Activated CD8-positive, alpha-beta T cell treated with anti-CD3 and anti-CD28 coated beads for 36 hours (primary cell): ENCODE results near the gene NUB1. TPM values are rescaled to one million over a fixed set of nuclear protein-coding genes. Genes with fewer than 3 reads are reported as not detected.

Experiments
- ATAC-seq: fragments of 200-7000 bp; cut with Tn5 transposase; one replicate; pipeline ENCODE4 v1.10.0; 2021; ENCODE audit warnings: mild to moderate bottlenecking, moderate library complexity
- CTCF ChIA-PET: fragments of 350-600 bp; sonication (Branson Sonifier 250); formaldehyde crosslinking; loops from one replicate; lab custom pipeline; 2021; ENCODE audit warnings: antibody characterized with exemption; lab: Charles Lee
- POLR2A ChIA-PET: fragments of 350-600 bp; sonication (Branson Sonifier 250); formaldehyde crosslinking; loops from one replicate; lab custom pipeline; 2021; ENCODE audit warnings: antibody characterized with exemption; lab: Charles Lee
- DNase-seq: peaks from one replicate; pipeline ENCODE4 v3.0.0-alpha.2; 2020
- H3K27ac Mint-ChIP-seq: one replicate; pipeline ENCODE4 v1.8.0; 2021; ENCODE audit warnings: mild to moderate bottlenecking, mixed read lengths
- H3K27me3 Mint-ChIP-seq: one replicate; pipeline ENCODE4 v1.8.0; 2021; ENCODE audit warnings: mixed read lengths
- H3K36me3 Mint-ChIP-seq: one replicate; pipeline ENCODE4 v1.8.0; 2021; ENCODE audit warnings: low read depth, mixed read lengths
- H3K4me1 Mint-ChIP-seq: one replicate; pipeline ENCODE4 v1.8.0; 2021; ENCODE audit warnings: low read depth, mixed read lengths
- H3K4me3 Mint-ChIP-seq: one replicate; pipeline ENCODE4 v1.8.0; 2021; ENCODE audit warnings: mild to moderate bottlenecking, moderate library complexity, mixed read lengths
- H3K9me3 Mint-ChIP-seq: one replicate; pipeline ENCODE4 v1.8.0; 2021; ENCODE audit warnings: mixed read lengths
- intact Hi-C: fragments of 100-400 bp; cut with micrococcal nuclease; formaldehyde crosslinking; loops from one replicate; pipeline ENCODE4 v1.10.0; 2022
- total RNA-seq, 2 experiments: library from RNA; stranded (reverse); gene quantifications; one replicate each; pipeline ENCODE4 v1.2.3, GENCODE V29; 2021
- TF ChIP-seq, protein P1 (sequence below): fragments of 200-600 bp; IDR thresholded peaks from one replicate; pipeline ENCODE4 v1.8.0; 2022; ENCODE audit warnings: antibody characterized with exemption, mild to moderate bottlenecking

NUB1 gene
- total RNA-seq, 2 experiments from 2014 or later: 41.0 to 42.5 TPM

DNA sequence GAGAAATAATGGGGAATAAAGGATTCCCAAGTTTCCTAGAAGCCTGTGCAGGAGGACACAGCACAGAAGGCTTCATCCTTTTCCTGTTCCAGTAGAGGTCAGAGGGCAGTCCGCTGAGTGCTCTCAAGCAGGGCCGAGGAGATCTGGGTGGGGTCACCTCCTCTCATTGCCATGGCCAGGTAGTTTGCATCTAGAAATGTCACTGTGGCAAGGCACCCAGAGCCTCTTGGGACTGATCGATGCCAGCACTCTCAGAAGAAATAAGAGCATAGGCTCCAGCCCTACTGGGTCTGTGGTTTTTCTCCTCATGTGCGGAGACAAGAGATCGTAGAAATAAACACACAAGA lies 7.9 kb downstream of the NUB1 start:
- TF ChIP-seq, protein P1, sequence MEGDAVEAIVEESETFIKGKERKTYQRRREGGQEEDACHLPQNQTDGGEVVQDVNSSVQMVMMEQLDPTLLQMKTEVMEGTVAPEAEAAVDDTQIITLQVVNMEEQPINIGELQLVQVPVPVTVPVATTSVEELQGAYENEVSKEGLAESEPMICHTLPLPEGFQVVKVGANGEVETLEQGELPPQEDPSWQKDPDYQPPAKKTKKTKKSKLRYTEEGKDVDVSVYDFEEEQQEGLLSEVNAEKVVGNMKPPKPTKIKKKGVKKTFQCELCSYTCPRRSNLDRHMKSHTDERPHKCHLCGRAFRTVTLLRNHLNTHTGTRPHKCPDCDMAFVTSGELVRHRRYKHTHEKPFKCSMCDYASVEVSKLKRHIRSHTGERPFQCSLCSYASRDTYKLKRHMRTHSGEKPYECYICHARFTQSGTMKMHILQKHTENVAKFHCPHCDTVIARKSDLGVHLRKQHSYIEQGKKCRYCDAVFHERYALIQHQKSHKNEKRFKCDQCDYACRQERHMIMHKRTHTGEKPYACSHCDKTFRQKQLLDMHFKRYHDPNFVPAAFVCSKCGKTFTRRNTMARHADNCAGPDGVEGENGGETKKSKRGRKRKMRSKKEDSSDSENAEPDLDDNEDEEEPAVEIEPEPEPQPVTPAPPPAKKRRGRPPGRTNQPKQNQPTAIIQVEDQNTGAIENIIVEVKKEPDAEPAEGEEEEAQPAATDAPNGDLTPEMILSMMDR: no peak
- Mint-ChIP-seq H3K4me3 (peak overlapping the region; percentile 72), H3K4me1 (peaks cover 57% of the 10 kb centered on the region), H3K27ac (peak overlapping the region; percentile 90), H3K9me3 (no peaks in the 10 kb centered on the region), H3K36me3 (peaks cover 39% of the 10 kb centered on the region), H3K27me3 (no peaks in the 10 kb centered on the region)
- POLR2A ChIA-PET: no interaction called here
- ATAC-seq: peak; percentile 46
- intact Hi-C loops: no loop called here
- CTCF ChIA-PET: interaction anchor here (0.9 to 8.9 kb wide), 9 partner anchors 9 to 99 kb away, joined by 3 to 226 read pairs (median 26); partner anchors contain the start of gene NUB1
- DNase-seq: no peak

DNA sequence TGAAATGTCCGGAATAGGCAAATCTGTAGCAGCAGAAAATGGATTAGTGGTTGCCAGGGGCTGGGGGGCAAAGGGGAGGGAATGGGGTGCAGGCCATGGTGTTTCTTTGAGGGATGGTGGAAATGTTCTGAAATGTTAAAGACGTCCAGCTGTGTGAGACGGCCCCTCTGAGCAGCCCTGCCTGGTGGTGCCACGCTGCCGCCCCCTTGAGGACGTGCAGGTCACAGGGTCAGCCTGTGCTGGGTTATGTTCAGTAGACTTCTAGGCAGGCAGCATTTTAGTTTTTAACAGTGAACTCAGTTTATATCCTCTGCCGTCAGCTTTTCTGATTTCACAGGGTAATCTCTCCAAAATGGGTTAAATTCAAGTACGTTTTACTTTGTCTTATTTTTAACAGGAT lies 9.4 kb downstream of the NUB1 start:
- intact Hi-C loops: no loop called here
- ATAC-seq (no peak), DNase-seq (peak; percentile 75)
- H3K27me3 Mint-ChIP-seq: no peaks in the 10 kb centered on the region
- peak overlapping the region; percentile 52 for H3K4me3 Mint-ChIP-seq
- peaks cover 47% of the 10 kb centered on the region for H3K4me1 Mint-ChIP-seq
- no peaks in the 10 kb centered on the region for H3K9me3 Mint-ChIP-seq
- TF ChIP-seq, protein P1: no peak
- peaks cover 39% of the 10 kb centered on the region for H3K36me3 Mint-ChIP-seq
- H3K27ac Mint-ChIP-seq: peak overlapping the region; percentile 86
- ChIA-PET POLR2A (interaction anchor here (0.6 to 1.9 kb wide), 6 partner anchors 8 to 96 kb away, joined by 3 to 10 read pairs (median 4); partner anchors contain the start of gene NUB1), CTCF (interaction anchor here (0.8 to 8.9 kb wide), 25 partner anchors 9 to 409 kb away, joined by 3 to 226 read pairs (median 5); partner anchors contain the start of genes ABCF2, NUB1 and RHEB)

DNA sequence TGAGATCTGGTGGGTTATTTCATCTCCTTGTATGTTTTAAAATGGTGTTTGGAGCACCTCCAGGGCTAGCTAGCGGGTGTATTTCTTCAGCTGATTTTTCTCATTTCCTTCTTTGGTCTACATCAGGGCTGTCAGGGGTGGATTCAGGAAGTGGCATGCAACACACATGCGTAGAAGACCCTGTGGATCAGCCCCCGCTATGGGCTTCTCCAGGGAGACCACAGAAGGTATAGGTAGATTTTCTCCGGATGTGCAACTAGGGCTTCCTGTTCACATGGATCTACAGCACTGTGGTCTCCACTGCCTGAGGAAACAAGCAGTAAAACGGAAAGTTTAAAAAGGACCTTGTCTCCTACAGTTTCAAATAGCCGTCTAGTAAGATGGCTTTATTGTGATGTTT lies 10.4 kb downstream of the NUB1 start:
- H3K4me3 Mint-ChIP-seq: peak overlapping the region; percentile 52
- TF ChIP-seq, protein P1: no peak
- intact Hi-C loops: no loop called here
- ChIA-PET POLR2A (interaction anchor here (0.7 to 1.9 kb wide), 10 partner anchors 9 to 281 kb away, joined by 3 to 10 read pairs (median 4); partner anchors contain the start of gene NUB1), CTCF (interaction anchor here (1.0 to 8.9 kb wide), 25 partner anchors 8 to 408 kb away, joined by 3 to 226 read pairs (median 5); partner anchors contain the start of genes ABCF2, CHPF2 and NUB1)
- peak; percentile 79 for DNase-seq
- no peaks in the 10 kb centered on the region for H3K27me3 Mint-ChIP-seq
- H3K4me1 Mint-ChIP-seq: peaks cover 38% of the 10 kb centered on the region
- peaks cover 36% of the 10 kb centered on the region for H3K36me3 Mint-ChIP-seq
- H3K9me3 Mint-ChIP-seq: no peaks in the 10 kb centered on the region
- H3K27ac Mint-ChIP-seq: peak overlapping the region; percentile 86
- ATAC-seq: peak; percentile 57

DNA sequence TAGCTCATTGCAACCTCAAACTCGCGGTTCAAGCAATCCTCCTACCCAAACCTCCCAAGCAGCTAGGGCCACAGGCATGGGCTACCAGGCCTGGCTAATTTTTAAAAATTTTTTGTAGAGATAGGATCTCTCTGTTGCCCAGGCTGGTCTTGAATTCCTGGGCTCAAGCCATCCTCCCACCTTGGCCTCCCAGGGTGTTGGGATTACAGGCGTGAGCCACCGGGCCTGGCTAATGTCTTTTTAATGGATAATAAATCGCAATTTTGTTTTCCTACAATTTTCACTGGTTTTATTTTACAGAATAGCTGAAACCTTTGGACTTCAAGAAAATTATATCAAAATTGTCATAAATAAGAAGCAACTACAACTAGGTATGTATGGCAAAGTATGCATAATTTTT lies 10.9 kb downstream of the NUB1 start:
- no peak for ATAC-seq
- Mint-ChIP-seq H3K4me1 (peaks cover 38% of the 10 kb centered on the region), H3K4me3 (no peak overlapping the region)

More for the DNA sequence above, 10.9 kb downstream of the NUB1 start:
- Mint-ChIP-seq H3K27me3 (no peaks in the 10 kb centered on the region), H3K27ac (peak overlapping the region; percentile 86), H3K36me3 (peaks cover 36% of the 10 kb centered on the region), H3K9me3 (no peaks in the 10 kb centered on the region)
- TF ChIP-seq, protein P1: no peak
- CTCF ChIA-PET: interaction anchor here (1.0 to 8.9 kb wide), 19 partner anchors 8 to 408 kb away, joined by 3 to 226 read pairs (median 7); partner anchors contain the start of genes ABCF2, CHPF2 and NUB1
- DNase-seq: peak; percentile 26
- intact Hi-C loops: no loop called here
- POLR2A ChIA-PET: interaction anchor here (1.2 to 1.9 kb wide), 6 partner anchors 10 to 280 kb away, joined by 4 to 10 read pairs (median 4); no protein-coding TSS in a partner anchor
